GM19240 (cell line): ENCODE data around the gene UCHL5.
"Not testable (repeated sequence)": the region's sequence is repeated elsewhere in the genome, so short reads cannot be mapped to it uniquely, and the experiment has no call there.

Experiments
- DNase-seq: peaks from one replicate; pipeline ENCODE4 v3.0.0; 2011; ENCODE audit warnings: low spot score; ENCODE audit not compliant: insufficient read length

Gene UCHL5

GRCh38 chr1:193065954-193066353 is 6.8 kb upstream of the UCHL5 start:
- no peak for DNase-seq

DNA sequence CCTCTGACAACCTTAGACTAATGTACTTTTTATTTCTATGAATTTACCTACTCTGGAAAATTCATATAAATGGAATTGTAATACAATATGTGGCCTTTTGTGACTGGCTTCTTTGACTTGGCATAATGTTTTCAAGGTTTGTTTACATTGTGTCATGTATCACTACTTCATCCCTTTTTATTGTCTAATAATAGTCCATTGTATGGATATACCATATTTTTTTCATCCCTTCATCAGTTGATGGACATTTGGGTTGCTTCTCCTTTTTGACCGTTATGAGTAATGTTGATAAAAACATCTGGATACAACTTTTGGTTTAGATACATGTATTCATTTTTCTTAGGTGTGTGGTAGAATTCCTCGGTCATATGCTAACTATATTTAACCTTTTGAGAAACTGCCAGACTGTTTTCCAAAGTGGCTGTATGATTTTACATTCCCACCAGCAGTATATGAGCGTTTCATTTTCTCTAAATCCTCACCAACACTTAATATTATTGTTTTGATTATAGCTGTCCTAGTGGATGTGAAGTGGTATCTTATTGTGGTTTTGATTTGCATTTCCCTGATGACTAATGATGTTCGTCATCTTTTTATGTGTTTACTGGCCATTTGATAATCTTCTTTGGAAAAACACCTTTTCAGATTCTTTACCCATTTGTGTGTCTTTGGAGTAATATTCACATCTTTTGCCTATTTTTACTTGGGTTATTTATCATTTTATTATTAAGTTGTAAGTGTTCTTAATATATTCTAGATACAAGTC is 3.7 kb upstream of the UCHL5 start:
- no peak for DNase-seq

GRCh38 chr1:193060938-193061337 is 1.8 kb upstream of the UCHL5 start:
- no peak for DNase-seq

- DNase-seq: no peak
These were observed 1.2 kb upstream of the UCHL5 start for GRCh38 chr1:193060406-193060805.

GRCh38 chr1:193060115-193060403 is 899 bp upstream of the UCHL5 start:
- no peak for DNase-seq

DNA sequence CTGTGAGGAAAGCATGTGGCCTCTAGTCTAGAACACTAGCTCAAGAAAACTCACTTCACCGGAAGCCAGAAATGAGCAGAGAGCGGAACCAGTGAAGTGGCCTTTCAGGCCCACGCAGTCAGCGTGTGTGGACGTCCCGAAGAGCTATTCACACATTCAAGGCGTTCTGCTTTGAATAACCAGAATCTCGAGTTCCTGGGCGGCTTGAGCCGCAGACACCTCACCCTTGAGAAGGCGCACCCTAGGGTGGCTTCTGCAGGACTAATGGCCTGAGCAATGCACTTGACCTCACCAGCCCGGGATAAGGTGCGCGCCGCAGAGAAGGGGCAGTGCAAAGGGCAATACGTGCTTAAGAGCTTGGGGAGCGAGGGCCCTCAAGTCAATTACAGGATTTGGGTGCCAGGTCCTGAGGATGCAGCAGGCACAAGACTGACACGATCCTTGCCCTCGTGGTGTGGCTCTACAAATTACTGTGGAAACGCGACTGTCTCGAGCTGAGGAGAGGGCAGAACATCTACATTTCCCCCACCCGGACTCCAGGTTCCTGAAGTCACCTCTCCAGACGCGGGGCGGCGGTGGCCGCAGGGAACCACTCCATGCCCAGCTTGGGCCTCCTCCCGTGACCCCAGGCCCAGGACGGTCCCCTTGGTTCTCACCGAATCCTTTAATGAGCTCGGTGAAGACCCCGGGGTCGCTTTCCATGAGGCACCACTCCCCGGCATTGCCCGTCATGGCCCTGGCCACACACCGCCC is 455 bp downstream of the UCHL5 start:
- DNase-seq: no peak

DNA sequence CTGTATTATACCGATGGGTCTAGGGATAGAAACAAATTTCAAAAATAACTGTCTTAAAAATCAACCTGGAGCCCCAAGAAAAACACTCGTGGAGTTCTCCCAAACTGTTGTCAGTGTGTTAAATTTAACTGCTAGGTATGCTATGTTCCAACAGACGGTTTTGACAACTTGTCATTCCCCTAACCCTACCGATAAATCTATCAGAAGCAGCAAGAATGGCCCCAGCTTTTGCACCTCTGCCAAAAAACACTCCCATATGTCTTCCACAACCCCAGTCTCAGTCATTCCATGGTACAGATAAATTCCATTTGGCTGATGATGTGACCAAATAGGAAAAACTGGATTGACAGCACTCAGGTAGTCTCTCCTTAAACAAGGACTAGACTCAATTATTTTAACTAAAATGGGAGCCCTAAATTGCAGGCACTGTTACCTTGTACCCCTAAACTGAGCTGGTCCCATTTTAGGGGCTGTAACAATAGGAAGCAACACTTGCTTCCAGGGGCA is 4.9 kb downstream of the UCHL5 start:
- DNase-seq: no peak

- not testable (repeated sequence) for DNase-seq
These were observed 10.2 kb downstream of the UCHL5 start for GRCh38 chr1:193048913-193049312.

- no peak for DNase-seq
These were observed 16.1 kb downstream of the UCHL5 start for GRCh38 chr1:193042766-193043691.

GRCh38 chr1:193040011-193040410 is 19.1 kb downstream of the UCHL5 start:
- DNase-seq: no peak

GRCh38 chr1:193036337-193037047 is 22.7 kb downstream of the UCHL5 start:
- DNase-seq: no peak

DNA sequence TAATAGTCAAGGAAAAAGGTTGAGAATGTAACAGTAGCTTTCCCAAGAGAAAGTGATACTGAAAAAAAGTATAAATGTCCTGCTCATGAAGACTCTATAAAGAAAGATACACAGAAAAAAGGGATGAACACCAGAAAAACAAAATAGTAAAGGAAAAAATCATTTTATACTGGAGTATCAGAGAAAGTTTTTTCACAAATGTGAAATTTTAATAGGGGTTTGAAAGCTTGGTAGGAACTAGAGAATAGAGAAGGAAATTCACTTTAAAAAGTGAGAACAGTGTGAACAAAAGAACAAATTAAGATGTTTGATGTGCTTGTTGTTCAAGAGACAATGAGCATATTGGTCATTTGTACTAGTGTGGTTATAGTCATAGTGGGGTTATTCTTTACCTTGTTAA is 25.6 kb downstream of the UCHL5 start:
- DNase-seq: no peak

DNA sequence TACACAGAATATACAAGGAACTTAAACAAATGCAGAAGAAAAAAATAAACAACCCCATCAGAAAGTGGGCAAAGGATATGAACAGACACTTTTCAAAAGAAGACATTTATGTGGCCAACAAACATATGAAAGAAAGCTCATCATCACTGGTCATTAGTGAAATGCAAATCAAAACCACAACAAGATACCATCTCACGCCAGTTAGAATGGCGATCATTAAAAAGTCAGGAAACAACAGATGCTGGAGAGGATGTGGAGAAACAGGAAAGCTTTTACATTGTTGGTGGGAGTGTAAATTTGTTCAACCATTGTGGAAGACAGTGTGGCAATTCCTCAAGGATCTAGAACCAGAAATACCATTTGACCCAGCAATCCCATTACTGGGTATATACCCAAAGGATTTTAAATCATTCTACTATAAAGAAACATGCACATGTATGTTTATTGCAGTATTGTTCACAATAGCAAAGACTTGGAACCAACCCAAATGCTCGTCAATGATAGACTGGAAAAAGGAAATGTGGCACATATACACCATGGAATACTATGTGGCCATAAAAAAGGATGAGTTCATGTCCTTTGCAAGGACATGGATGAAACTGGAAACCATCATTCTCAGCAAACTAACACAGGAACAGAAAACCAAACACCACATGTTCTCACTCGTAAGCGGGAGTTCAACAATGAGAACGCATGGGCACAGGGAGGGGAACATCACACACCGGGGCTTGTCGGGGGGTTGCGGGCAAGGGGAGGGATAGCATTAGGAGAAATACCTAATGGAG is 26.3 kb downstream of the UCHL5 start:
- DNase-seq: not testable (repeated sequence)

DNA sequence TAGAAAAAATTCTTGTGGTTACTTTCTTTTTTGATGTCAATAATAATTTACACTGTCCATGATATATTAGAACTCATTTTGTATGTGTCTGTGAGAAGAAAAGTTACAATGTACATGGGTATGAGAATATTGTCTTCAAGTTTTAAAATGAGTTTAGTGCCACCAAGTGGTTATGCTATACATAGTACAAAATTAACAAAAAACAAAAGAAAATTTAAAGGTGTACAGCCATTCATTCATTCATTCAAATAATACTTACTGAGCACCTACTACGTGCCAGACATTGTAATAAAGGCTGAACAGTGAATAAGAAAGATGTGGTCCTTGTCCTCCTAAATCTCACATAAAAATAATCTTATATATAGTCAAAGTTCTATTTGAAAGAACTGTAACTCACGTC is 27.7 kb downstream of the UCHL5 start:
- no peak for DNase-seq

- no peak for DNase-seq
These were observed 28.9 kb downstream of the UCHL5 start for GRCh38 chr1:193030280-193030679.

DNA sequence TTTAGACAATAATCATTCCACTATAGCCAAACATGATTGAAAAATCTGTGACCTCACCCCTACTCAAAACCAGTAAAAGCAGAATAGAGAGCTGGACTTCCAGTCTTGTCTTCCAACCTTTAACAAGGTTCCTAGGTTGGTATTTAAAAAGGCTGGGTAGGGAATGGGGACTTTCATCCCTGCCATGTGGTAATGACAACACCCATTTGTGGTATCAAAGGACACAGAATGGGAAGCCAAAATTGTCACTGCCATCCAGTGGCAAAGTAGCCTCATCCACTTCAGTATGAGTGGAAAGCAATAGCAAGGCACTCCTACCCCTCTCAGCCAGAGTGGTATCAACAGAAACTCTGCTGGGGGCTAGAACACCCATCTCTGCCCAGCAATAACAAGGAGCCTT is 33.9 kb downstream of the UCHL5 start:
- DNase-seq: no peak

GRCh38 chr1:193019442-193020026 is 39.6 kb downstream of the UCHL5 start:
- DNase-seq: no peak

DNA sequence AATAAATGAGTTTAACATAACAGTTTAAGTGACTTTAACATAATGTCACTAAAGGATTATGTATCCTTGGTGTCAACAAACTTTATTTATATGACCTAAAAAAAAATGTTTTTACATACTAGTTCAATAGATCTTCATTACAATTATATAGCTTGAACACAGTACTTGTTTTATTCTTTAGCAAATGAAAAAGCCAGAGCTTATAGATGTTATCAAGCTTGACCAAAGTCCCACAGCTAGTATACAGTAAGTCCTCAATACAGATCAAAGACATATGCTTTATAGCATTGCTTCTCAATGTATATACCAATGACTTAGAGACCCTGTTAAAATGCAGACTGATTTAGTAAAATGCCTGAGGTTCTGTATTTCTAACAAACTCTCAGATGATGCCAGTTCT is 42.4 kb downstream of the UCHL5 start:
- DNase-seq: no peak

DNA sequence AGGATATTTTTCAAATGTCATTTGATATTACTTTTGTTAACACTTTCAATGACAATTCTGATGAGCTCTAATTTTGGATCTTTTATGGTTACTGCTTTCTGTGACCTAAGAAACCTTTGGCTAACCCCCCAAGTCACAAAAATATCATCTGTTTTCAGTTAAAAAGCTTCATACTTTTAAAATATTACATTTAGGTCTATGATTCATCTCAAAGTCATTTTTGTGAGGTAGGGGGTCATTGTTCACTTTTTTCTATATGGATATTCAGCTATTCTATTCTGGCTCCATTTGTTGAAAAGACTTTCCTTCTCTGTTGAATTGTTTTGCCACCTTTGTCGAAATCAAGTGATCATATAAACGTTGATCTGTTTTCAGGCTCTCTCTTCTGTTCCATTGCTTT is 44.8 kb downstream of the UCHL5 start:
- no peak for DNase-seq

- no peak for DNase-seq
These were observed 45.5 kb downstream of the UCHL5 start for GRCh38 chr1:193013707-193014106.
